Measurements from ENCODE around the gene RIF1. TPM values are rescaled to one million over a fixed set of nuclear protein-coding genes. Genes with fewer than 3 reads are reported as not detected.

The RIF1 gene
- total RNA-seq, 1 experiment from 2014 or later: 47.3 TPM

DNA sequence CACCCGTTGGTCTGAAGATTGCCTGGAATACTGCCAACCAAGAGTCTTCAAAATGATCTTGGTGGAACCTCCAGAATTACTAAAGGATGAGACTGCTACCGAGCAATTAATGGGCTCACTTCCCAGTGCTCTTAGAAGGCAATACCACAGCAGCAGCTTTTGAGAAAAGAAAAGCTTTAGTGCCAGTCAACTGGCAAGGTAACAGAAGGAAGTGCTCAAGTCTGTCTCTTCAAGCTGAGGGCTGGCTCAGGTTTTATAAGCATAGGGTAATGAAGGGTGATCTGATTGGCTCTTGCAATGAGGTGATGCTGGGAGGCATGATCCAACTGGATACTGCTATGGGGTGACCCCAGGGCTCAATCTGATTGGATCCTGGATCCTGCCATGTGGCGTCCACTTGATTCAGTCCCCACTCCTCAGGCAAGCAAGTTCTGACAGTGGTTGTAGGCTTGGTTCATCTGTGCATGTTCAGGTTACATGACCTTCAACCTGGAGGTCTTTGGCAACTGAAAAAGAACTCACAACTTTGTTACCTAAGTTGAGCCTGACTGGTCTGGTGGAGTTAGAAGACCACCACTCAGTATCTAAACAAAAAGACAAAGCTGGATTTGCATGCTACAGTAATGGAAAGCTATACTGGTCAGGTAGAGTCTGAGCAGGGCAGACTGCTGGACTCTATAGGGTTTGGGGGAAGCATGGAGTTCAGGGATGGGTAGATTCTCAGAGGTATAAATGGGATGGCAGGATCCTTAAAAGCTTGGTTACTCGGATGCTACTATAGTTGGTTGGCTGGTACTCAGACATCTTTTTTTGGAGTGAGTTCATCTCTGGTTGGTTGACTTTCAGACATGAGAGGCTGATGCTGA lies 14.0 kb upstream of the RIF1 start:
- BruUV-seq (replicated peaks): no TSS peak
- no peak for TF ChIP-seq CTCF (IDR thresholded peaks at IDR 0.05; ENCODE audit: unreplicated experiment)
- H3K27me3 Mint-ChIP-seq (ENCODE audit: insufficient read depth, unreplicated experiment): no peaks in the 10 kb centered on the region
- POLR2A ChIA-PET: no interaction called here
- no peak overlapping the region for H3K4me3 Mint-ChIP-seq (ENCODE audit: unreplicated experiment)
- DNase-seq (ENCODE audit: unreplicated experiment): no peak
- H3K4me1 Mint-ChIP-seq (ENCODE audit: insufficient read depth, unreplicated experiment): peaks cover 11% of the 10 kb centered on the region
- H3K27ac Mint-ChIP-seq (ENCODE audit: low read depth, unreplicated experiment): no peak overlapping the region
- intact Hi-C loops (cut with micrococcal nuclease): no loop called here
- H3K36me3 Mint-ChIP-seq (ENCODE audit: insufficient read depth, unreplicated experiment): no peaks in the 10 kb centered on the region
- no peaks in the 10 kb centered on the region for H3K9me3 Mint-ChIP-seq (ENCODE audit: unreplicated experiment)
- CTCF ChIA-PET: interaction anchor here (0.6 to 0.9 kb wide), 4 partner anchors 8 to 145 kb away, joined by 3 read pairs; no protein-coding TSS in a partner anchor

DNA sequence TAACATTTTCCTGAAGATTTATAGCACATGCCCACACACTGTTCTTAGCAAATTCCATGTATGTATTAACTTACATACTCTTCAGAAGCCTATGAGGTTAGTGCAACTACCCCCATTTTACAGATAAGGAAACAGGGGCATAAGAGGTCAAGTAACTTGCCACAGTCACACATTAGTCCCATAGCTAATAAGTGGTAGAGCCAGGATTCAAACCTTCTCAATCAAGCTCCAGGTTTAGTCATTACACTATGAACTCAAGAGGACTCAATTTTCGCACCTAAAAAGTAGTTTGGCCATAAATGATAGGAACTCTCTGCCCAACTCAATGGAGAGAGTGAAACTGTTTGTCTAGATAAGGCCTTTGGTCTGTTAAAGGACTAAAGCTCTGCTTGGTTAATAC lies 9.7 kb upstream of the RIF1 start:
- ChIA-PET POLR2A (no interaction called here), CTCF (no interaction called here)
- intact Hi-C loops (cut with micrococcal nuclease): no loop called here
- Mint-ChIP-seq H3K4me1 (ENCODE audit: insufficient read depth, unreplicated experiment) (no peaks in the 10 kb centered on the region), H3K27me3 (ENCODE audit: insufficient read depth, unreplicated experiment) (no peaks in the 10 kb centered on the region), H3K9me3 (ENCODE audit: unreplicated experiment) (no peaks in the 10 kb centered on the region), H3K4me3 (ENCODE audit: unreplicated experiment) (no peak overlapping the region), H3K36me3 (ENCODE audit: insufficient read depth, unreplicated experiment) (no peaks in the 10 kb centered on the region), H3K27ac (ENCODE audit: low read depth, unreplicated experiment) (no peak overlapping the region)
- DNase-seq (ENCODE audit: unreplicated experiment): no peak
- BruUV-seq (replicated peaks): no TSS peak
- no peak for TF ChIP-seq CTCF (IDR thresholded peaks at IDR 0.05; ENCODE audit: unreplicated experiment)

GRCh38 chr2:151401149-151401548 lies 8.6 kb upstream of the RIF1 start:
- intact Hi-C loops (cut with micrococcal nuclease): no loop called here
- no peak for DNase-seq (ENCODE audit: unreplicated experiment)
- H3K27ac Mint-ChIP-seq (ENCODE audit: low read depth, unreplicated experiment): no peak overlapping the region
- H3K9me3 Mint-ChIP-seq (ENCODE audit: unreplicated experiment): no peaks in the 10 kb centered on the region
- no peaks in the 10 kb centered on the region for H3K4me1 Mint-ChIP-seq (ENCODE audit: insufficient read depth, unreplicated experiment)
- BruUV-seq (replicated peaks): no TSS peak
- ChIA-PET POLR2A (no interaction called here), CTCF (interaction anchor here (0.6 kb wide), 2 partner anchors 61 to 259 kb away, joined by 3 to 4 read pairs; no protein-coding TSS in a partner anchor)
- H3K27me3 Mint-ChIP-seq (ENCODE audit: insufficient read depth, unreplicated experiment): no peaks in the 10 kb centered on the region
- no peak overlapping the region for H3K4me3 Mint-ChIP-seq (ENCODE audit: unreplicated experiment)
- TF ChIP-seq CTCF (IDR thresholded peaks at IDR 0.05; ENCODE audit: unreplicated experiment): no peak
- H3K36me3 Mint-ChIP-seq (ENCODE audit: insufficient read depth, unreplicated experiment): no peaks in the 10 kb centered on the region

- Mint-ChIP-seq H3K4me1 (ENCODE audit: insufficient read depth, unreplicated experiment) (no peaks in the 10 kb centered on the region), H3K27me3 (ENCODE audit: insufficient read depth, unreplicated experiment) (no peaks in the 10 kb centered on the region), H3K9me3 (ENCODE audit: unreplicated experiment) (no peaks in the 10 kb centered on the region), H3K27ac (ENCODE audit: low read depth, unreplicated experiment) (no peak overlapping the region), H3K36me3 (ENCODE audit: insufficient read depth, unreplicated experiment) (no peaks in the 10 kb centered on the region), H3K4me3 (ENCODE audit: unreplicated experiment) (no peak overlapping the region)
- ChIA-PET POLR2A (no interaction called here), CTCF (no interaction called here)
- BruUV-seq (replicated peaks): no TSS peak
- intact Hi-C loops (cut with micrococcal nuclease): no loop called here
- TF ChIP-seq CTCF (IDR thresholded peaks at IDR 0.05; ENCODE audit: unreplicated experiment): no peak
- DNase-seq (ENCODE audit: unreplicated experiment): no peak
These were observed 5.8 kb upstream of the RIF1 start for GRCh38 chr2:151403914-151404313.
